ENCODE data around the gene TBCD. TPM values are rescaled to one million over a fixed set of nuclear protein-coding genes. Genes with fewer than 3 reads are reported as not detected.
A peak's percentile ranks its signal among the peaks of the same experiment; 100 is the strongest.

Gene TBCD
- total and polyA plus RNA-seq, 5 donors from 2014 or later: 39.2 to 146 (median 86.4) TPM

- no peaks in the 10 kb centered on the region for H3K36me3 ChIP-seq (ENCODE audit: control insufficient read depth, insufficient read depth, low read length)
- H3K4me1 Mint-ChIP-seq: peaks cover 19 to 67% (median 40%) of the 10 kb centered on the region in 4 donors
- no peaks in the 10 kb centered on the region for H3K9me3 ChIP-seq (ENCODE audit: control insufficient read depth in 2 of 2, low read length in 2 of 2)
- H3K27me3 Mint-ChIP-seq: peaks cover 5% of the 10 kb centered on the region
- H3K4me1 ChIP-seq (ENCODE audit: control insufficient read depth, insufficient read depth, low read length, poor library complexity, severe bottlenecking): peaks cover 64% of the 10 kb centered on the region
- peak overlapping the region; percentile 53 for H3K4me3 ChIP-seq (ENCODE audit: low read depth, low read length)
- H3K27me3 ChIP-seq (ENCODE audit: control insufficient read depth, insufficient read depth, low read length): no peaks in the 10 kb centered on the region
- no peak for DNase-seq
- no peaks in the 10 kb centered on the region for H3K36me3 Mint-ChIP-seq
- ATAC-seq (ENCODE audit: low read depth in 2 of 2): no peak
- H3K27ac Mint-ChIP-seq: peak overlapping the region in 2 of 3 donors; percentile 93 to 98
- H3K27ac ChIP-seq (ENCODE audit: insufficient read depth, low read length, poor library complexity, severe bottlenecking): peak overlapping the region; percentile 64
- H3K9me3 Mint-ChIP-seq: no peaks in the 10 kb centered on the region
- peak overlapping the region; percentile 66 to 84 (median 74) for H3K4me3 Mint-ChIP-seq
These were observed 108.9 kb downstream of the TBCD start for GRCh38 chr17:82860606-82861392.

DNA sequence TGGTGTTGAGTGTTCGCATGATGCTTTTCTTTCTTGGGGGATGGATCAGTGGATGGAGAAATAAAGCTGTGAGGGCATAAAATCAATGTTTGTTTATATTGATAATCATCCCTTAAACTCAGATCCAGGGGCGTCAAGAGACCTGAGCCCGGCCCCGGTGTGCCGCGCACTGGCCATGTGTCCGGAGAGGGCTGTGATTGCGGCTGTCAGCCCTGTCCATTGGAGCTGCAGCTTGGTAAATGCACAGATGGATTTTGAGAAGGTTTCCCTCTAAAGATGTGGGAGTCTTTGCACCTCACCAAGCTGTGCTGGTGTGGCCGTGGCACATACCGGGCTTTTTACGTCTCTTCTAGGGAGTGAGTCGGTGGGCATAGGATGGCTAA is 109.5 kb downstream of the TBCD start:
- peaks cover 5% of the 10 kb centered on the region for H3K27me3 Mint-ChIP-seq
- peaks cover 70% of the 10 kb centered on the region for H3K4me1 ChIP-seq (ENCODE audit: control insufficient read depth, insufficient read depth, low read length, poor library complexity, severe bottlenecking)
- H3K36me3 ChIP-seq (ENCODE audit: control insufficient read depth, insufficient read depth, low read length): no peaks in the 10 kb centered on the region
- ATAC-seq (ENCODE audit: low read depth in 2 of 2) (no peak), DNase-seq (no peak)
- no peaks in the 10 kb centered on the region for H3K9me3 ChIP-seq (ENCODE audit: control insufficient read depth in 2 of 2, low read length in 2 of 2)
- H3K4me3 Mint-ChIP-seq: peak overlapping the region in 2 of 4 donors; percentile 52 to 66
- H3K27me3 ChIP-seq (ENCODE audit: control insufficient read depth, insufficient read depth, low read length): no peaks in the 10 kb centered on the region
- H3K9me3 Mint-ChIP-seq: no peaks in the 10 kb centered on the region
- no peaks in the 10 kb centered on the region for H3K36me3 Mint-ChIP-seq
- H3K27ac Mint-ChIP-seq: peak overlapping the region in 1 of 3 donors; percentile 40
- peaks cover 20 to 73% (median 43%) of the 10 kb centered on the region in 4 donors for H3K4me1 Mint-ChIP-seq
- no peak overlapping the region for H3K27ac ChIP-seq (ENCODE audit: insufficient read depth, low read length, poor library complexity, severe bottlenecking)
- H3K4me3 ChIP-seq (ENCODE audit: low read depth, low read length): no peak overlapping the region

DNA sequence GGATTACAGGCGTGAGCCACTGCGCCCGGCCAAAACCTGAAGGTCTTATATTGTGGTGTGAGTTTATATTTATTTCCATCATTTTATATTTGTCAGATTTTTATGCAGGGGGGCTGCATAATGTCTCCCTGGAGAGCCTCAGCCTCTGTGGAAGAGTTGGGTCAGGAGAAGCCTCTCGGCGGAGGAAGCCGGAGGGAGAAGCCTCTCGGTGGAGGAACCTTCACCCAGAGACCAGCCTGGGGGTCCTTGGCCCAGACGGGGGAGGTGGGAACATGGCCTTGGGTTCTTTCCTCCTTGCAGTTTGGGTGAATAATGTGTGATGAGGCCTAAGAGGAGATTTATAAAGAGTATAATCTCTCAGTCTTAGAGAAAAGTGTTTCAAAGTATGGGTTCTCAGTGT is 110.3 kb downstream of the TBCD start:
- Mint-ChIP-seq H3K36me3 (no peaks in the 10 kb centered on the region), H3K27ac (peak overlapping the region; percentile 81 to 91 (median 85)), H3K27me3 (peaks cover 2% of the 10 kb centered on the region), H3K4me1 (peaks cover 20 to 73% (median 43%) of the 10 kb centered on the region in 4 donors), H3K4me3 (peak overlapping the region in 2 of 4 donors; percentile 35 to 77), H3K9me3 (no peaks in the 10 kb centered on the region)
- DNase-seq (no peak), ATAC-seq (ENCODE audit: low read depth in 2 of 2) (no peak)
- H3K36me3 ChIP-seq (ENCODE audit: control insufficient read depth, insufficient read depth, low read length): no peaks in the 10 kb centered on the region
- H3K27me3 ChIP-seq (ENCODE audit: control insufficient read depth, insufficient read depth, low read length): no peaks in the 10 kb centered on the region
- no peak overlapping the region for H3K4me3 ChIP-seq (ENCODE audit: low read depth, low read length)
- peaks cover 74% of the 10 kb centered on the region for H3K4me1 ChIP-seq (ENCODE audit: control insufficient read depth, insufficient read depth, low read length, poor library complexity, severe bottlenecking)
- H3K9me3 ChIP-seq (ENCODE audit: control insufficient read depth in 2 of 2, low read length in 2 of 2): no peaks in the 10 kb centered on the region
- H3K27ac ChIP-seq (ENCODE audit: insufficient read depth, low read length, poor library complexity, severe bottlenecking): peak overlapping the region; percentile 90

DNA sequence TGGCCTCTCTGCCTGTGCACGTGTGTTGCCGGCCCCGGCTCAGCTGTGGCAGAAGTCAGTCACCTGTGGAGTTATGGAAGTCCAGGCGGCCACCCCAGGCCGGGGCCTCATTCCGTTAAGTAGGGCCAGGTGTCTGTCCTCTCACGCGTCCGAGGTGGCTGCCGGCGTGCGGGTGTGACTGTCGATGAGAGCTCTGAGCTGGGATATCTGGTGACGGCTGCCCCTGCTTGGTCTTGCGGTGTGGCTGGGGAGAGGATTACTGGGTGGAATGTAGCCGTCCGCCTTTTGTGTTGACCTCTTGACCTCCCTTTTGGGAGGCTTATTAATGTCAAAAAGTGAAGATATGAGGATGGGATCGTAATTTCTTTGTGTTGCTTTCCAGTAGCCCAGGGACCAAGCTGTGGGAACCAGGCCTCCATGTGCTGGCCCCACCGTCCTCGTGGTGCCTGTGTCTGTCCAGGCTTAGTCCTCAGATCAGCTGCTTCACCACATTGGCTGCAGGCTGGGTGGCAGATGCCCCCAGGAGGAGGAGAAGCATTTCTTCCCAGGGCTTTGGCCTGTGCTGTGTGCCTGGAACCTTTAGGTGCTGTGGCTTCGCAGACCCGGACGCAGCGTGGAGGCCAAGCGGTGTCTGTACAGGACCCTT is 111.0 kb downstream of the TBCD start:
- H3K4me3 Mint-ChIP-seq: peak overlapping the region in 2 of 4 donors; percentile 35 to 77
- no peaks in the 10 kb centered on the region for H3K36me3 ChIP-seq (ENCODE audit: control insufficient read depth, insufficient read depth, low read length)
- no peaks in the 10 kb centered on the region for H3K27me3 Mint-ChIP-seq
- H3K9me3 Mint-ChIP-seq: no peaks in the 10 kb centered on the region
- no peaks in the 10 kb centered on the region for H3K36me3 Mint-ChIP-seq
- H3K27me3 ChIP-seq (ENCODE audit: control insufficient read depth, insufficient read depth, low read length): no peaks in the 10 kb centered on the region
- H3K27ac ChIP-seq (ENCODE audit: insufficient read depth, low read length, poor library complexity, severe bottlenecking): peak overlapping the region; percentile 90
- peaks cover 74% of the 10 kb centered on the region for H3K4me1 ChIP-seq (ENCODE audit: control insufficient read depth, insufficient read depth, low read length, poor library complexity, severe bottlenecking)
- no peaks in the 10 kb centered on the region for H3K9me3 ChIP-seq (ENCODE audit: control insufficient read depth in 2 of 2, low read length in 2 of 2)
- peak overlapping the region; percentile 81 to 91 (median 85) for H3K27ac Mint-ChIP-seq
- peaks cover 20 to 73% (median 43%) of the 10 kb centered on the region in 4 donors for H3K4me1 Mint-ChIP-seq
- no peak for ATAC-seq (ENCODE audit: low read depth in 2 of 2)
- DNase-seq: no peak
- no peak overlapping the region for H3K4me3 ChIP-seq (ENCODE audit: low read depth, low read length)

DNA sequence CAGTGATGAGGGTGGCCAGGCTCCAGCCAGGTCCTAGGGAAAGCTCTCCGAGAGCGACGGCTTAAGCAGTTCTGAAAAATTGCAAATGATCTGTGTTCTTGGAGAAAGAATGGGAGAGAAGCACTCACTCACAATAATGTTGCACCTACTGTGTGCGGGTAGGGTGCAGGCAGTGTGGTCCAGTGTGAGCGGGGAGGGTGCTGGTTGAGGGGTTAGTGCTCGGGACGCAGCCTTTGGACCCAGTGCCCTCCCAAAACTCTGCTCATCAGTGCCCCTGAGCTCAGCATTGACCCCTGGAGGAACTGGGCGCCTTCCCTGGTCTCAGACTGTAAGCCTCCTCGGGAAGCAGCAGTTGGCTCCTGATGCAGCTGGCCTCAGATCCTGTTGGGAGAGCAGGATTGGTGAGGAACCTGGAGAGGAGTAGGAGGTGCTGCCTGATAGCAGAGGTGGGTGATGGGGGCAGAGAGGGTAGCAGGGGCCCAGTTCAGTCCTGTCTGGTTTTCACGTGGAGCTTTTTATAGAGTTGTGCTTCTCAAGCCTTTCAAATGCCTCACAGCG is 111.6 kb downstream of the TBCD start:
- Histone ChIP-seq H3K27me3 (ENCODE audit: control insufficient read depth, insufficient read depth, low read length) (no peaks in the 10 kb centered on the region), H3K4me3 (ENCODE audit: low read depth, low read length) (peak overlapping the region; percentile 61), H3K4me1 (ENCODE audit: control insufficient read depth, insufficient read depth, low read length, poor library complexity, severe bottlenecking) (peaks cover 70% of the 10 kb centered on the region), H3K27ac (ENCODE audit: insufficient read depth, low read length, poor library complexity, severe bottlenecking) (peak overlapping the region; percentile 90), H3K9me3 (ENCODE audit: control insufficient read depth in 2 of 2, low read length in 2 of 2) (no peaks in the 10 kb centered on the region), H3K36me3 (ENCODE audit: control insufficient read depth, insufficient read depth, low read length) (no peaks in the 10 kb centered on the region)
- peak overlapping the region; percentile 91 to 100 (median 98) for H3K27ac Mint-ChIP-seq
- DNase-seq: no peak
- no peaks in the 10 kb centered on the region for H3K27me3 Mint-ChIP-seq
- H3K9me3 Mint-ChIP-seq: no peaks in the 10 kb centered on the region
- H3K4me1 Mint-ChIP-seq: peaks cover 20 to 69% (median 41%) of the 10 kb centered on the region in 4 donors
- no peak for ATAC-seq (ENCODE audit: low read depth in 2 of 2)
- H3K4me3 Mint-ChIP-seq: peak overlapping the region; percentile 73 to 84 (median 78)
- H3K36me3 Mint-ChIP-seq: peaks cover under 1% of the 10 kb centered on the region

DNA sequence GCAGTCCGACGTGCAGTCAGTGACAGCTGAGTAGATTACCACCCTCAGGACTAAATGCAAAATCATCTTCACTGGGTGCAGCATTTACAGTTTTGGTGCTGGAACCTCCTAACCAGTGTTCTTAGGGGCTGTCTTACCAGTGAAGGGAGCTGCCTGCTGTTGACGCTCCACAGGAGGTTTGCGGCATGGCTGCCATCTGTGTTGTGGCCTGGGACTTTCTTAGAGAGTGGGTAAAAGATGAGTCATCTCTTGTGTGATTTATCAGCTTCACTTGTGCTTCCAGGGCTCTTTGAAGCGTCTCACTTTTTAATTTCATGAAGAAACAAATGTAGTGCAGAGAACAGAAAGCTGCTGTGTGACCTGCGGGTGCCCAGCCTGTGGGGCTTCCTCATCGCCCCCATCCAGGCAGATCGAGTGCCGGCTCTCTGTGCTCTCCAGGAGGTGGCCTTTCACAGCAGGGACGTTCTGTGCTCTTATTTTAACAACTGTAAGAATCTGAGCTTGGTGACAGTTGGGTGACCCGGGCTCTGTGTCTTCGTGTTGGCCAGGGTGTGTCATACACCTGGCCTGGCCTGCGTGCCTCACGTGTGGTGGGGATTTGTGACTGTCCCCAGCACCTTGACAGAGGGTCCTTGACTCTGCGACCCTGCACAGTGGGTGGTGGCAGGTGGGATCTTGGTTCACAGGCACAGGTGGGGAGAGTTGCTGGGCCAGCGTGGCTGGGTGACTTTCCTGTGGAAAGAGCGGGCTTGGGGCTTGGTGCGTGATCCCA is 112.3 kb downstream of the TBCD start:
- no peaks in the 10 kb centered on the region for H3K9me3 Mint-ChIP-seq
- peak; percentile 76 to 95 (median 89) for DNase-seq

DNA sequence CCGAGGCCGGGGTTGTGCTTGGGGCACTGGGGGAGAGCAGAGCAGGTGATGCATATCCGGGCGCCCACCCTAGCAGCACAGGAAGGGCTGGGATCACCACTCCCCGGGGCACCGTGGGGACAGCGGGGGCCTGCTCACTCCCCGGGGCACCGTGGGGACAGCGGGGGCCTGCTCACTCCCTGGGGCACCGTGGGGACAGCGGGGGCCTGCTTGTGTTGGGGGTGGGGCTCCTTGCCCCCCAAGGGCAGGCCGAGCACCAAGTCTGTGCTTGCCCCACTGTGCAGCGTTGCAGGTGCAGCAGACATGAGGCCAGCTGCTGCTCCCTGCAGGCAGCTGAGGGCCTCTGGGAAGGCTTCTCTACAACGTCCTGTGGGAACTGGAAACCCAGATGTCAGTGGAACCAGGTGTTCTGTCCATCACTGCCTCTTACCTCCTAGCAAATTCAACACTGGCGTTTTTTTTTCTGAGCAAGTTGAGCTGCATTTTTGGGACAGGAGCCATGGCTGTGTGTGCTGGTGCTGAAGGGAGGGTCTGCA is 112.9 kb downstream of the TBCD start:
- no peaks in the 10 kb centered on the region for H3K9me3 Mint-ChIP-seq
- Histone ChIP-seq H3K27ac (ENCODE audit: insufficient read depth, low read length, poor library complexity, severe bottlenecking) (peak overlapping the region; percentile 90), H3K4me3 (ENCODE audit: low read depth, low read length) (peak overlapping the region; percentile 61), H3K27me3 (ENCODE audit: control insufficient read depth, insufficient read depth, low read length) (no peaks in the 10 kb centered on the region), H3K4me1 (ENCODE audit: control insufficient read depth, insufficient read depth, low read length, poor library complexity, severe bottlenecking) (peaks cover 57% of the 10 kb centered on the region), H3K9me3 (ENCODE audit: control insufficient read depth in 2 of 2, low read length in 2 of 2) (no peaks in the 10 kb centered on the region), H3K36me3 (ENCODE audit: control insufficient read depth, insufficient read depth, low read length) (no peaks in the 10 kb centered on the region)
- H3K4me3 Mint-ChIP-seq: peak overlapping the region; percentile 73 to 84 (median 78)
- peaks cover 14 to 62% (median 33%) of the 10 kb centered on the region in 4 donors for H3K4me1 Mint-ChIP-seq
- DNase-seq (no peak), ATAC-seq (ENCODE audit: low read depth in 2 of 2) (no peak)
- H3K27me3 Mint-ChIP-seq: no peaks in the 10 kb centered on the region
- H3K27ac Mint-ChIP-seq: peak overlapping the region; percentile 91 to 100 (median 98)
- peaks cover 3% of the 10 kb centered on the region for H3K36me3 Mint-ChIP-seq

More for the DNA sequence above, 112.3 kb downstream of the TBCD start:
- Histone ChIP-seq H3K36me3 (ENCODE audit: control insufficient read depth, insufficient read depth, low read length) (no peaks in the 10 kb centered on the region), H3K4me3 (ENCODE audit: low read depth, low read length) (peak overlapping the region; percentile 61), H3K4me1 (ENCODE audit: control insufficient read depth, insufficient read depth, low read length, poor library complexity, severe bottlenecking) (peaks cover 63% of the 10 kb centered on the region), H3K9me3 (ENCODE audit: control insufficient read depth in 2 of 2, low read length in 2 of 2) (no peaks in the 10 kb centered on the region), H3K27me3 (ENCODE audit: control insufficient read depth, insufficient read depth, low read length) (no peaks in the 10 kb centered on the region), H3K27ac (ENCODE audit: insufficient read depth, low read length, poor library complexity, severe bottlenecking) (peak overlapping the region; percentile 90)
- Mint-ChIP-seq H3K36me3 (peaks cover 3% of the 10 kb centered on the region), H3K27ac (peak overlapping the region; percentile 91 to 100 (median 98)), H3K27me3 (no peaks in the 10 kb centered on the region), H3K4me3 (peak overlapping the region; percentile 73 to 84 (median 78)), H3K4me1 (peaks cover 20 to 68% (median 38%) of the 10 kb centered on the region in 4 donors)
- peak; percentile 95 to 98 for ATAC-seq (ENCODE audit: low read depth in 2 of 2)
